ENCODE results near the gene THNSL1. TPM values are rescaled to one million over a fixed set of nuclear protein-coding genes. Genes with fewer than 3 reads are reported as not detected.

The THNSL1 gene
- total and polyA plus RNA-seq, 9 of the 15 experiments (the other 6 are each of a cell fraction or from before 2014, with no cell fraction given): 4.5 to 8.6 (median 6.3) TPM

GRCh38 chr10:25068152-25069058 lies 52.0 kb downstream of the THNSL1 start (continued):
- TF ChIP-seq STAT6 (CRISPR knock-in tag; IDR thresholded peaks at IDR 0.05) (no peak), ZNF282 (CRISPR knock-in tag; IDR thresholded peaks at IDR 0.05) (no peak), ASH1L (IDR thresholded peaks at IDR 0.05; ENCODE audit: borderline replicate concordance, low read depth, partially characterized antibody) (no peak), CTCF (IDR thresholded peaks at IDR 0.05 in 2 of 3, conservative IDR thresholded peaks at IDR 0.05 in 1 of 3; ENCODE audit: insufficient read depth in 2 of 3, low read depth in 1 of 3, low read length in 3 of 3) (no peak), KDM5B (IDR thresholded peaks at IDR 0.05; ENCODE audit: insufficient replicate concordance, low read depth, low read length) (no peak), MCM7 (IDR thresholded peaks at IDR 0.05) (no peak), ATF7 (IDR thresholded peaks at IDR 0.05) (peak; percentile 67; the same call in 1 of the 2 replicates), ETS2 (tag; IDR thresholded peaks at IDR 0.05; ENCODE audit: borderline replicate concordance, poor library complexity, severe bottlenecking) (no peak), CTCFL (IDR thresholded peaks at IDR 0.05; ENCODE audit: borderline replicate concordance, insufficient read depth, low read depth, low read length, poor library complexity, severe bottlenecking) (no peak)
